SHP77 (cell line): Measurements from ENCODE around the gene SLC5A1.
A peak's percentile ranks its signal among the peaks of the same experiment; 100 is the strongest.
"Not testable (repeated sequence)": the region's sequence is repeated elsewhere in the genome, so short reads cannot be mapped to it uniquely, and the experiment has no call there.

Source experiments
- DNase-seq, 2 experiments: peaks; one replicate each; lab custom pipeline; 2025; lab: John Stamatoyannopoulos, UW

The SLC5A1 gene

DNA sequence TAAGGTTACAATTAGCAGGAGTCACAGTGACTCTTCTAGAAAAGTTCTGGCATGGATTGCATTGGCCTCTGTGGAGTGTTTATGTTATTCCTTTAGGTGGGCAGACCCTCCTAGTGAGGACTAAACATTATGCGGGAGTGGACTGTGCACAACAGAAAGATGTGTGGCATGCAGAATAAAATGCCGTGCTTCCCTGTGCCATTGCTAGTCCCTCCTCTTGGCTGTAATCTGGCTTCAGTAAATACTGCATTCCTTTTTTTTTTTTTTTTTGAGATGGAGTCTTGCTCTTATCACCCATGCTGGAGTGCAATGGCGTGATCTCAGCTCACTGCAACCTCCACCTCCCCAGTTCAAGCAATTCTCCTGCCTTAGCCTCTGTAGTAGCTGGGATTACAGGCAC lies 45.0 kb downstream of the SLC5A1 start:
- DNase-seq, result no peak

GRCh38 chr22:32097018-32097417 lies 54.0 kb downstream of the SLC5A1 start:
- no peak for DNase-seq

- no peak for DNase-seq
Measured at GRCh38 chr22:32097881-32098499, 54.9 kb downstream of the SLC5A1 start.

DNA sequence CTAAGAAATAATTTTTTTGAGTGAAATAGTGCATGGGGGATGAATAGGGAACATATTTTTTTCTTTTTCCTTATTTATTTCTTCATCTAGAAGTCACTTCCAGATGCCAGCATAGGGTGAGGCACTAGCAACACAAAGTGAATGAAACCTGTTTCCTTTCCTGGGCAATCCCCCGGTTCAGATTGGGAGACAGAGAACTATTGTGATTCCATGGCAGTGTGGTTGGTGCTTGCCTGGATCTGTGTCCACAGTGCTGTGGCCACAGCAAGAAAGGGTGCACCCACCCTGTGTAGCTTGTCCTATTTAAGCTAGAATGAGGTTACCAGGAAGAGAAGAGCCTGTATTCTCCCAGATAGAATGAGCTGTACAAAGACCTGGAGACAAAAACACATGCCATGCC lies 57.6 kb downstream of the SLC5A1 start:
- no peak for DNase-seq

DNA sequence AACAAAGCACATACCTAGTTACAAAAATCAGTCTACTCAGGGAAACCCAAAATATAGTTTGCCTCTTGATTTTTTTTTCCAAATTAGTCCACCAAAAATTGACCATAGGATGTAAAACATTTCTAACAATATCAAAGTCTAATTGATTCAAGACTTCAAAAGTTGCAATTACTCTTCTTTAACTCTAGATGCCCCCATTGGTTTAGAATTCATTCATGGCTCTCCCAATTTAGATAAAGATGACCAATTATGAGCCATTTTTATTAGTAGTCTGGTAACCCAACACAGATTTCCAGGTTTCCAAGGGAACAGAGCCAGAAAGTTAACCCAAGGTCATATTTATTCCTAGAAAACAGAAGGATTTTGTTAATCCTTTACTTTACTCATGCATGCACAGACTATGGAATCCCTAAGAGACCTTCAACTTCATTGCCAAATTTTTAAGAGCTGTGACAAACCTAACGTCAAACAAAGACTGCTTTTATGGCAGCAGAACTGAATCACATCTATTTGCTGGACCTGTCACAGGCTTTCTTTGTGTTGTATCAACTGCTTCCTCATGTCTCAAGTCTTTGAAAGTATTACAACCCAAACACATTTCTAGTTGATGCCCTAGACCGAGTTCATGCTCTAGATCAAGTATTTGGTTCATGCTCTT lies 60.7 kb downstream of the SLC5A1 start:
- peak in 1 of 2 experiments; percentile 22 for DNase-seq

- no peak for DNase-seq
Measured at GRCh38 chr22:32106930-32107329, 63.9 kb downstream of the SLC5A1 start.

GRCh38 chr22:32112380-32112779 lies 69.3 kb downstream of the SLC5A1 start:
- no peak for DNase-seq

DNA sequence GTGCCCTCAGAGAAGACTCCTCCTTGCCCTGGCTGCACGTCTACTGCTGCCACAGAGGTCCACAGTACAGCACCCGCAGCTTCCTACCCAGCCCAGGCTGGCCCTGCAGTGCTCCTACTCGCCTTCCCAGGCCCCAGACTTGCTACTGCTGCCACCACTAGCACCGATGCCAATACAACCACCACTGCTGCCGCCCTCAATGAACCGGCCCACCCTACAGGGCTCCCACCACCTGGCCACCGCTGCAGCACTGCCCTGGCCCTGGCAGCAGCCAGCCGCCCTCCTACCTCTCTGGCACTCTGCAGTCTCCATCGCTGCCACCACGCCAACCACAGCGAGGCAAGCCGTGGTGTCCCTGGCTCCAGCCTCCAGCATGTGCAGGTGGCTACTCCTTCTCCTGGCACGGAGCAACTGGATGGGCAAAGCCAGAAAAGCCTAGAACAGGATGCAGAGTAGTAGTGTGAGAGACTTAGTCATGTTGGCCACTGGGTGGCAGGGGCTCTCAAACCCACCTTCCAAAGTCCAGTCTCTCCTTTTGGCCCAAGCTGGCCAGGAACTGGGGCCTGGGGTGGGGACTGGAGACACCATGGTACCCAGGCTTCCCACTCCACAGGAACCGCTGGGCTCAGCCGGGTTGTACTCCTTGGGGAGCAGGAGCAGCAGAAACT lies 76.6 kb downstream of the SLC5A1 start:
- DNase-seq, result no peak

DNA sequence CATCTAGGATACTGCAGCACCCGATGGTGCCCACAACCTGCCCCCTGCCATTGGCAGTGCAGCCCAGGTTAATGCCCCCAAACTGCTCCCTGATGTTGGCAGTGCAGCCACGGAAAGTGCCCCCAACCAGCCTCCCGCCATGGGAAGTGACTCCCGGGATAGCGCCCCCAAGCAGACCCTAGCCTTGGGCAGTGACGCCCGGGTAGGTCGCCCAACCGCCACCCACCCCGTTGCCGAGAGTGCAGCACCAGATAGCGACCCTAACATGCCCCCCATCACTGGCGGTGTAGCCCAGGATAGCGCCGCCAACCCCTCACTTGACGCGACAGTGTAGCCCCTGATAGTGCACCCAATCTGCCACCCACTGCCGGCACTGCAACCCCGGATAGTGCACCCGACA lies 77.5 kb downstream of the SLC5A1 start:
- no peak for DNase-seq

- no peak for DNase-seq
Measured at GRCh38 chr22:32122899-32123298, 79.8 kb downstream of the SLC5A1 start.

DNA sequence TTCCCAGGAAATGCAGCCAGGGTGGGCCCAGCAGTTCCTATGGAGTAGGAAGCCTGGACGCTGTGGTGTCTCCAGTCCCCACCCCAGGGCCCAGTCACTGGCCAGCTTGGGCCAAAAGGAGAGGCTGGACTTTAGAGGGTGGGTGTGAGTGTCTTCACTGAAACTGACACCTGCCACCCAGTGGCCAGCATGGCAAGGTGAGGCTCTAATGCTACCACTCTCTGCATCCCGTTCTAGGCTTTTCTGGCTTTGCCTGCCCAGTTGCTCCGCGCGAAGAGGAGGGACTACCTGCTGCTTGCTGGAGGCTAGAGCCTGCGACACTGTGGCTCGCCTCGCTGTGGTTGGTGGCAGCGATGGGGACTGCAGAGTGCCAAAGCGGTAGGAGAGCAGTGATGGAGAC lies 80.6 kb downstream of the SLC5A1 start:
- DNase-seq, result no peak

- DNase-seq, result no peak
Measured at GRCh38 chr22:32127904-32128303, 84.8 kb downstream of the SLC5A1 start.

DNA sequence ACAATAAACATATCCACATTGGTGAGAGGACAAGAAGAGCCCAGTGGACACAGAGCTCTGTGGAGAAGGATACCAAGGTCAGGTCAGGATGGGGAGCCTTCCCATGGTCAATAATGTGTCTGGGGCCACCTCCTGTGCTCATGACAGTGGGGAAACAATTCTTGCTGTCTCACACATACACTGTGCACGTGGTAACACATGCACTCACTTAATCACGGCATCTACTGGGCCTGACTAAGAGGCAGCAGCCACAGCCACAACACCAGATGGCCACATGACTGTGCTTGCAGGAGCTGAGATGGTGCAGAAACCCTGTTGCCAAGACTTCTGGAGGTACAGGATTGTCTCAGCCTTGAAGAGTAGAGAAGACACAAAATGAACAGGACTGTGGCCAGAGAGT lies 87.4 kb downstream of the SLC5A1 start:
- DNase-seq, result no peak

DNA sequence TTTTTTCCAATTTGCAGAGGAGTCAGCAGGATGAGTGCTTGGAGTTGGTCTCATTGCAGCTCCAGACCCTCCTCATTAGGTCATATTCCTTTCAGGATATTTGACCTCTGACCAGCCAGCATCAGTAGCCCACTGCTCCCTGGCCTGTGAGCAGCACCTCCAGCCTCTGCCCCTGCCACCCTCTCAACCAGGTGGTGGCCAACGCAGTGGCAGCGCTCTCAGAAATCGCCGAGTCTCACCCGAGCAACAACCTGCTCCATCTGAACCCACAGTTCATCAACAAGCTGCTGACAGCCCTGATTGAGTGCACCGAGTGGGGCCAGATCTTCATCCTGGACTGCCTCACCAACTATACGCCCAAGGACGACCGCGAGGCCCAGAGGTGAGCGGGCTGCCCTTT lies 89.1 kb downstream of the SLC5A1 start:
- DNase-seq, result no peak

DNA sequence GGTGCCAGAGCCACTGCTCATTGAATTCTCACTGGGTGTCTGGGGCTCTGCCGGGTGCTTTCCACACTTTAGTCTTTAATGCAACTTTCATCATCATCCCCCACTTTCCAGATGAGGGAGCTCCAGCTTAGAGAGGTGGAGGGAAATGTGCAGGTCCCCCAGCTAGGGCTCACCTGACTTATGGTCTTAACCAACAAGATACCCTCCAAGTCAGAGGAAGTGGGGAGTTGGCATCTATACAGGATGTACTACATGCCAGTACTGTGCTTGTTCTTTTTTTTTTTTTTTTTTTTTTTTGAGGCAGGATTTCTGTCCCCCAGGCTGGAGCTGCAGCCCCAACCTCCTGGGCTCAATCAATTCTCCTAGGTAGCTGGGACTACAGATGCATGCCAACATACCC lies 89.7 kb downstream of the SLC5A1 start:
- DNase-seq, result no peak

- DNase-seq, result not testable (repeated sequence)
Measured at GRCh38 chr22:32134796-32135195, 91.7 kb downstream of the SLC5A1 start.

DNA sequence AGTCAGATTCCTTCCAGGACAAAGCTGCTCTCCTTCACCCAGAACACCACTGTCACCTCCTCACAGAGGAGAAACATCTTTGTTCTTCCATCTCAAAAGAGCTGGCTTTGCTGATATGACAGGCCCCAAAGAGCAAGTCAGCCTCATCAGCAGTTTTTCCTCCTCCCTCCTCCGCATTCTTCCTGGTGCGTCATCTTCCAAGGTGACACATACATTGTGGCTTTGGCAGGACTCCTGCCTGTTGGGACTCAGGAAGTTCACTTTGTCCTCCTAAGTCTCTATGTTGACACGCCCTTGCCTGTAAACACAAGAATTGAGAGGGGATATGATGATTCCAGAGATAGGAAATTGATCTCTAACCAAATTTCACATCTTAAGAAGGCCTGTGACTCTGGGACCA lies 92.9 kb downstream of the SLC5A1 start:
- not testable (repeated sequence) for DNase-seq

- DNase-seq, result not testable (repeated sequence)
Measured at GRCh38 chr22:32136881-32137280, 93.8 kb downstream of the SLC5A1 start.

- DNase-seq, result not testable (repeated sequence)
Measured at GRCh38 chr22:32137731-32138324, 94.8 kb downstream of the SLC5A1 start.

- not testable (repeated sequence) for DNase-seq
Measured at GRCh38 chr22:32138576-32138975, 95.5 kb downstream of the SLC5A1 start.

DNA sequence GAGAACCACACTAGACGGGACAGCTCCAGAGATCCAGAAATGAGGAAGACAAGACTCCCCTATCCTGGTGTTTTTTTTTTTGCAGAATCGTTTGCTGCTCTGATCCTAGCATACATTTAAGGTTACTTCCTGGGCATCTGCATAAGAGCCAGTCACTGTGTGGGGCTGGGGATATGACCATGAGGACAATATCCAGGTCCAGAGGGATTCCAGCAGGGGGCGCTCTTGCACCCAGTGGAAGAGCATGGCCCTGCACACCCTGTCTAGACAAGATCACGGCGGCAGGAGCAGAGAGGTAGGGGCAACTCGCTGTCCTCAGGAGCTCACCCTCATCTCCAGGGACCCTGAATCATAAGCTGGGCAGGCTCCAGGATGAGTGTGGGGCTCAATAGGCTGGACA lies 97.6 kb downstream of the SLC5A1 start:
- DNase-seq, result not testable (repeated sequence)

DNA sequence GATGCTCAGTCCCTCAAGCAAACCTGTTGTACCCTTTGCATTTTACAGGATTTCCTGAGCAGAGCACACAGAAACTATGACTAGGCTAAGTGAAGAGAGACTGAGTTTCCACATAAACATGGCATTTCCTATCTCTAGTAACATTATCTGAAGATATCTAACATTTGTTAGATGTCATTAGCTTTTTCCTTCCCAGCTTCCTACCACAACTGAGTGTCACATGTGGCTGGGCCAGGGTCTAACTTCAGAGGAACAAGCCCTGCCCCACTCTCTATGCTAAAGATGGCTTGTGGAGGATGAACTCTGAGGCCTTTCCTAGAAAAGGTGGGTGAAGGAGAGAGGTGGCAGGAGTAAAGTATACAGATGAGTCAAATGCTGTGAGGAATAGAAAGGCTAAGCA lies 99.5 kb downstream of the SLC5A1 start:
- DNase-seq, result no peak
